Pulmonary artery endothelial cell (primary cell): ENCODE results near the gene DLG2. TPM values are rescaled to one million over a fixed set of nuclear protein-coding genes. Genes with fewer than 3 reads are reported as not detected.
"Not testable (repeated sequence)": the region's sequence is repeated elsewhere in the genome, so short reads cannot be mapped to it uniquely, and the experiment has no call there.

Experiments
- DNase-seq: peaks from one replicate; pipeline ENCODE4 v3.0.0-alpha.2; 2011; ENCODE audit warnings: low read depth, low spot score
- total RNA-seq: library from RNA; depleted of rRNA; stranded (reverse); fragments of >200 nt; gene quantifications from 2 replicates; pipeline ENCODE4 v1.2.3, GENCODE V29; 2014

The DLG2 gene
- total RNA-seq, 1 donor from 2014 or later, result 0.66 TPM

- no peak for DNase-seq
These were observed 167.8 kb downstream of the DLG2 start for GRCh38 chr11:85459304-85459703.

GRCh38 chr11:85444479-85444878, 182.7 kb downstream of the DLG2 start:
- DNase-seq, result no peak

- no peak for DNase-seq
These were observed 186.9 kb downstream of the DLG2 start for GRCh38 chr11:85440273-85440672.

GRCh38 chr11:85438328-85438727, 188.8 kb downstream of the DLG2 start:
- no peak for DNase-seq

- DNase-seq, result no peak
These were observed 195.8 kb downstream of the DLG2 start for GRCh38 chr11:85431319-85431718.

- no peak for DNase-seq
These were observed 203.3 kb downstream of the DLG2 start for GRCh38 chr11:85423794-85424193.

- DNase-seq, result no peak
These were observed 203.8 kb downstream of the DLG2 start for GRCh38 chr11:85423316-85423715.

GRCh38 chr11:85414175-85414574, 213.0 kb downstream of the DLG2 start:
- no peak for DNase-seq

GRCh38 chr11:85407648-85408047, 219.5 kb downstream of the DLG2 start:
- no peak for DNase-seq

GRCh38 chr11:85406841-85407240, 220.3 kb downstream of the DLG2 start:
- DNase-seq, result no peak

GRCh38 chr11:85406316-85406715, 220.8 kb downstream of the DLG2 start:
- DNase-seq, result no peak

- DNase-seq, result not testable (repeated sequence)
These were observed 231.6 kb downstream of the DLG2 start for GRCh38 chr11:85395515-85396055.

GRCh38 chr11:85394283-85394682, 232.9 kb downstream of the DLG2 start:
- no peak for DNase-seq

GRCh38 chr11:85391141-85391540, 236.0 kb downstream of the DLG2 start:
- no peak for DNase-seq

- no peak for DNase-seq
These were observed 241.6 kb downstream of the DLG2 start for GRCh38 chr11:85385547-85385946.

- no peak for DNase-seq
These were observed 242.0 kb downstream of the DLG2 start for GRCh38 chr11:85385111-85385510.

GRCh38 chr11:85379066-85379465, 248.1 kb downstream of the DLG2 start:
- DNase-seq, result no peak

- DNase-seq, result no peak
These were observed 249.2 kb downstream of the DLG2 start for GRCh38 chr11:85377901-85378300.

- DNase-seq, result no peak
These were observed 267.3 kb downstream of the DLG2 start for GRCh38 chr11:85359859-85360258.

- no peak for DNase-seq
These were observed 271.2 kb downstream of the DLG2 start for GRCh38 chr11:85355921-85356320.

GRCh38 chr11:85349539-85349938, 277.6 kb downstream of the DLG2 start:
- not testable (repeated sequence) for DNase-seq

GRCh38 chr11:85348945-85349344, 278.2 kb downstream of the DLG2 start:
- DNase-seq, result no peak

GRCh38 chr11:85347291-85347690, 279.9 kb downstream of the DLG2 start:
- DNase-seq, result no peak

GRCh38 chr11:85346484-85346883, 280.7 kb downstream of the DLG2 start:
- DNase-seq, result no peak
